SK-N-MC (cell line): ENCODE measurements around the gene SNAPC2.
A peak's percentile ranks its signal among the peaks of the same experiment; 100 is the strongest.

Experiments
- EZH2 ChIP-seq: fragments of 200-600 bp; sonication (generic); IDR thresholded peaks from one replicate; pipeline ENCODE4 v1.6.1; 2017; ENCODE audit warnings: antibody characterized with exemption
- FOXP2 ChIP-seq: optimal IDR thresholded peaks from 2 replicates; pipeline ENCODE3; 2011; ENCODE audit warnings: mild to moderate bottlenecking, moderate library complexity; ENCODE audit not compliant: insufficient read depth; ENCODE audit errors: extremely low read length, control extremely low read depth
- POLR2AphosphoS5 ChIP-seq: IDR thresholded peaks from 2 replicates; pipeline ENCODE4 v1.6.1; 2012; ENCODE audit warnings: mild to moderate bottlenecking, low read depth, low read length, borderline replicate concordance

GRCh38 chr19:7919610-7920518, at the start of gene SNAPC2:
- TF ChIP-seq POLR2AphosphoS5 (peak; percentile 87), EZH2 (no peak), FOXP2 (peak; percentile 60)
